K562 (cell line): ENCODE data around the gene EEPD1. TPM values are rescaled to one million over a fixed set of nuclear protein-coding genes. Genes with fewer than 3 reads are reported as not detected.

Source experiments
- ATAC-seq: fragments of 200-7000 bp; cut with Tn5 transposase; 3 replicates; pipeline ENCODE4 v1.9.1; 2020; ENCODE audit warnings: moderate library complexity
- BruUV-seq: library from RNA; stranded (reverse); fragments of 400-500 nt; replicated peaks from 2 replicates; lab custom pipeline; 2021; lab: Mats Ljungman, UMichigan
- CTCF ChIA-PET: fragments of 300-600 bp; formaldehyde crosslinking; extraction: SDS; loops from one replicate; lab custom pipeline; 2021; ENCODE audit warnings: low intra/inter-chr PET ratio; lab: Yijun Ruan, JAX
- POLR2A ChIA-PET: fragments of 300-600, 350-650 bp; sonication (Branson Sonifier 250); formaldehyde crosslinking; extraction: SDS; loops from one replicate; lab custom pipeline; 2021; ENCODE audit warnings: antibody characterized with exemption, inconsistent platforms; lab: Yijun Ruan, JAX
- DNase-seq, 4 experiments: peaks; one replicate each; pipeline versions ENCODE4 v3.0.0 to v3.0.0-alpha.2; 2011 to 2018; ENCODE audit warnings: low spot score in 3 of 4, mixed read lengths in 3 of 4; ENCODE audit errors: extremely low read depth in 1 of 4
- FAIRE-seq: peaks from 2 replicates; lab custom pipeline; 2011; peaks lifted over from hg19 to GRCh38; lab: Jason Lieb, UNC
- H2AFZ ChIP-seq: 2 replicates; pipeline ENCODE4 v1.6.0; 2011; ENCODE audit warnings: low read depth, low read length, control low read depth, inconsistent platforms
- H3K27ac ChIP-seq: fragments of 200-600 bp; 3 replicates; pipeline ENCODE4 v1.8.0; 2011; ENCODE audit warnings: low read depth, mild to moderate bottlenecking, control low read depth, inconsistent platforms, low read length, moderate library complexity, mixed read lengths; ENCODE audit errors: extremely low read depth
- H3K27me3 ChIP-seq, 2 experiments: fragments of 300-600 bp in 1 of 2; 2 replicates in 1 of 2; 3 replicates in 1 of 2; pipeline versions ENCODE4 v1.6.0 to v1.8.0; 2011; ENCODE audit warnings: inconsistent platforms in 2 of 2, low read length in 2 of 2, mild to moderate bottlenecking in 1 of 2, mixed read lengths in 1 of 2, moderate library complexity in 1 of 2; ENCODE audit not compliant: control insufficient read depth in 2 of 2, insufficient read depth in 2 of 2
- H3K36me3 ChIP-seq: fragments of 300-600 bp; 3 replicates; pipeline ENCODE4 v1.8.0; 2011; ENCODE audit warnings: mild to moderate bottlenecking, low read length, inconsistent platforms; ENCODE audit not compliant: control insufficient read depth, insufficient read depth
- H3K4me1 ChIP-seq, 2 experiments: fragments of 200-600 bp in 1 of 2; replicated peaks in 1 of 2; 2 replicates in 1 of 2; 3 replicates in 1 of 2; pipeline versions ENCODE4 v1.5.1 to v1.8.0; 2011; ENCODE audit warnings: inconsistent platforms in 2 of 2, low read length in 2 of 2, mild to moderate bottlenecking in 1 of 2, mixed read lengths in 1 of 2, moderate library complexity in 1 of 2; ENCODE audit not compliant: control insufficient read depth in 2 of 2, insufficient read depth in 2 of 2
- H3K4me2 ChIP-seq: 2 replicates; pipeline ENCODE4 v1.6.1; 2011; ENCODE audit warnings: low read length, control low read depth, inconsistent platforms, mixed read lengths; ENCODE audit not compliant: insufficient read depth
- H3K4me3 ChIP-seq: fragments of 200-600 bp; sonication (generic), shearing (Covaris generic); 2 replicates; pipeline ENCODE4 v1.5.1; 2016; ENCODE audit warnings: control low read depth, inconsistent platforms
- H3K79me2 ChIP-seq: fragments of 200-600 bp; 3 replicates; pipeline ENCODE4 v1.8.0; 2011; ENCODE audit warnings: low read length, inconsistent platforms; ENCODE audit not compliant: control insufficient read depth, insufficient read depth
- H3K9ac ChIP-seq, 2 experiments: 2 replicates each; pipeline versions ENCODE4 v1.6.0 to v1.6.1; 2011; ENCODE audit warnings: low read depth in 2 of 2, low read length in 2 of 2, control low read depth in 1 of 2, inconsistent platforms in 1 of 2, mild to moderate bottlenecking in 1 of 2, mixed read lengths in 1 of 2; ENCODE audit not compliant: insufficient read depth in 1 of 2
- H3K9me1 ChIP-seq: one replicate; pipeline ENCODE4 v1.6.0; 2011; ENCODE audit warnings: inconsistent platforms, mild to moderate bottlenecking, low read length, moderate library complexity; ENCODE audit not compliant: control insufficient read depth, insufficient read depth
- H3K9me3 ChIP-seq: replicated peaks from 2 replicates; pipeline ENCODE4 v1.5.1; 2011; ENCODE audit warnings: low read depth, low read length, inconsistent platforms; ENCODE audit not compliant: control insufficient read depth, insufficient read depth
- H4K20me1 ChIP-seq: replicated peaks from 2 replicates; pipeline ENCODE4 v1.6.1; 2011; ENCODE audit warnings: low read length, inconsistent platforms, mixed read lengths; ENCODE audit not compliant: control insufficient read depth, insufficient read depth
- ARNT ChIP-seq, 2 experiments: fragments of 450-650 bp; IDR thresholded peaks; 2 replicates each; pipeline ENCODE4 v1.6.1; 2016; ENCODE audit warnings: mild to moderate bottlenecking in 1 of 2
- BRD9 ChIP-seq: fragments of 450-650 bp; IDR thresholded peaks from 2 replicates; pipeline ENCODE4 v1.6.1; 2018; ENCODE audit warnings: low read depth; ENCODE audit not compliant: partially characterized antibody
- C11orf30 ChIP-seq: fragments of 450-650 bp; IDR thresholded peaks from 2 replicates; pipeline ENCODE4 v1.6.1; 2016; ENCODE audit warnings: low read depth, mild to moderate bottlenecking
- CSDE1 ChIP-seq, 2 experiments: fragments of 450-650 bp; IDR thresholded peaks; 2 replicates each; pipeline ENCODE4 v1.6.1; 2016; ENCODE audit warnings: mild to moderate bottlenecking in 1 of 2
- MAFG ChIP-seq: fragments of 450-650 bp; conservative IDR thresholded peaks from 2 replicates; pipeline ENCODE4 v1.6.1; 2016; ENCODE audit warnings: missing genetic modification characterization, missing compliant biosample characterization
- SMAD3 ChIP-seq: fragments of 450-650 bp; formaldehyde crosslinking; conservative IDR thresholded peaks from 2 replicates; pipeline ENCODE4 v1.4.0; 2020; ENCODE audit warnings: mild to moderate bottlenecking
- ZFP36 ChIP-seq: fragments of 150-350 bp; IDR thresholded peaks from 2 replicates; pipeline ENCODE4 v1.6.1; 2018; ENCODE audit warnings: low read length, low read depth; ENCODE audit not compliant: partially characterized antibody
- ZNF316 ChIP-seq: fragments of 450-650 bp; IDR thresholded peaks from 2 replicates; pipeline ENCODE4 v1.6.1; 2016
- ZNF408 ChIP-seq: fragments of 250-450 bp; sonication (Bioruptor Pico); IDR thresholded peaks from 2 replicates; pipeline ENCODE4 v1.4.0; 2020; ENCODE audit warnings: low read depth, mild to moderate bottlenecking, moderate library complexity
- WGBS: fragments of 100-300 bp; shearing (Covaris generic); methylation state at CpG from one replicate; pipeline ENCODE4 v1.1.6; 2016; ENCODE audit warnings: low coverage, mixed read lengths; ENCODE audit not compliant: insufficient coverage; ENCODE audit errors: missing lambda C conversion rate; 5-methylcytosine and 5-hydroxymethylcytosine counted together
- in situ Hi-C: fragments of 300-500 bp; cut with MboI; formaldehyde crosslinking; loops from 4 replicates; pipeline ENCODE4 v1.15.0; 2018; ENCODE audit warnings: inconsistent platforms, mixed read lengths
- intact Hi-C: fragments of 100-400 bp; cut with micrococcal nuclease; formaldehyde crosslinking; loops from 2 replicates; pipeline ENCODE4 v1.14.2; 2022
- polyA plus RNA-seq, 8 experiments: library from polyadenylated mRNA; depleted of rRNA in 4 of 8; stranded (reverse) in 5 of 8; unstranded in 3 of 8; fragments of >200 nt; fragmentation: Nextera tagmentation in 2 of 8; fragmentation: Illumina TruSeq in 1 of 8; extraction: Ambion mirVana in 2 of 8; extraction: Trizol in 1 of 8; gene quantifications; 2 replicates each; pipeline versions ENCODE4 v1.2.1 to v1.2.3, GENCODE V29; 2011 to 2014; ENCODE audit warnings: inconsistent platforms in 1 of 8, missing spikeins in 1 of 8
- total RNA-seq, 7 experiments: library from RNA; depleted of rRNA in 6 of 7; stranded (reverse); fragments of >200 nt in 6 of 7; fragmentation: Illumina TruSeq in 2 of 7; extraction: Trizol in 2 of 7; gene quantifications; 2 replicates each; pipeline versions ENCODE4 v1.2.1 to v1.2.3, GENCODE V29; 2011 to 2021; ENCODE audit warnings: low replicate concordance in 1 of 7

EEPD1 gene
- total and polyA plus RNA-seq, 9 of the 15 experiments (the other 6 are each of a cell fraction or from before 2014, with no cell fraction given), result 0.01 to 1.5 (median 0.74) TPM; not detected in 1

DNA sequence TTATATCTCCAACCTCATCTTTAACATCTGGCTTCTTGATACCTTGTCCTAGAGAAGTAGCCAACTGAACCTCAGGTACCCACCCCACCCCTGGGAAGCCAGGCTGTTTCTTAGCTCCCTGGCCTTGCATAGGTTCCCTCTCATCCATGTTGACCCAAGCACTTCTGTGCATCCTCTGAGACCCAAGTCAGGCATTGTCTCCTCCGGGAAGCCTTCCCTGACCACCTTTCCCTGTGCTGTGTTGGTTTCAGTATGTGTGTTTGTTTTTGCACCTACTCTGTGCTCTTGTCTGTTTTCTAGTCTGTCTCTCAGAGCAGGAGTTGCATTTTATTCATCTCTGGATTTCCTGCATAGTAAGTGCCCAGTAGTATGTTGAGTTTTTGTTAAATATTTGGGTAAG lies 143.2 kb downstream of the EEPD1 start:
- H3K9me3 ChIP-seq, result no peaks in the 10 kb centered on the region
- H3K79me2 ChIP-seq, result no peaks in the 10 kb centered on the region
- H2AFZ ChIP-seq, result no peak overlapping the region
- DNase-seq (no peak), FAIRE-seq (no peak), ATAC-seq (no peak)
- peaks cover 0 to 5% of the 10 kb centered on the region in 2 experiments; a peak in 2 of 5 replicates for H3K4me1 ChIP-seq
- H3K36me3 ChIP-seq, result no peaks in the 10 kb centered on the region
- POLR2A ChIA-PET, result interaction anchor here (0.8 kb wide), 1 partner anchor 598 kb away, joined by 3 read pairs; no protein-coding TSS in a partner anchor
- 5% methylated on average over 1 of the region's 1 CpG for WGBS
- peaks cover 14 to 19% of the 10 kb centered on the region in 2 experiments; a peak in 4 of 5 replicates for H3K27me3 ChIP-seq
- no peak overlapping the region for H3K9ac ChIP-seq
- BruUV-seq, result no TSS peak
- TF ChIP-seq BRD9 (no peak), ZFP36 (peak; percentile 79)
- CTCF ChIA-PET, result no interaction called here
- peaks cover 3% of the 10 kb centered on the region for H4K20me1 ChIP-seq
- in situ Hi-C loops (loop anchor here (10.0 kb wide), 1 partner anchor 379 kb away; no protein-coding TSS in a partner anchor), intact Hi-C loops (no loop called here)
- H3K4me2 ChIP-seq, result no peak overlapping the region
- H3K27ac ChIP-seq, result no peak overlapping the region
- H3K9me1 ChIP-seq, result no peaks in the 10 kb centered on the region
- no peak overlapping the region for H3K4me3 ChIP-seq

DNA sequence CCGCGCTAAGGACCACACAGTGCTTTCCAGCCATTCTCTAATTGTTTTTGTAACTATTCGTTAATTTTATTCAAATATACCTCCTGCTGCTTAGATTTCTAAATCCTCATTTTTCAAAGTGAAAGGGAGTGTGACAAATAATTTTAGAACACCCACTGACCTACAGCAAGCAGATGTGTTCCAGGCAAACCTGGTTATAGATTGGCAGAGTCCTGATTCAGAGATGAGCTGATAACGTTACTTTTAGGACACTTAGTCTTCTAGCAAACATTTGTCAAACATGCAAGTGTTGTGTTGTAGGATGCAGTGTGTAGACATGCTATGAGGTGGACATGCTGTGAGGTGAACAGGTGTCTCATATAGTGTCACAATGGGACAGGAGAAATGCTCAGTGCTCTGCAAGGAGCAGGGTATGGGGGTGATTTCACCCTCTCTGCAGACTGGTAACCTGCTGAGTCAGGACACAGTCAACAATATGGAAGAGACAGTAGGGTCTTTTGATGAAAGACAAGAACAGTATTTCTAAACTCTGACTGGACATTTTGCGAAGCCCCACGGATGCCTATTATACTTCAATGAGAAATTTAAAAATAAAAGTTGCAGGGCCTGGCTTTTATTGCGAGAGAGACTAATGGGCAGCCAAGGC lies 144.4 kb downstream of the EEPD1 start:
- H4K20me1 ChIP-seq, result no peaks in the 10 kb centered on the region; the same call in 1 of the 2 replicates
- no peaks in the 10 kb centered on the region for H3K9me1 ChIP-seq
- no peaks in the 10 kb centered on the region for H3K79me2 ChIP-seq
- TF ChIP-seq SMAD3, result no peak
- TF ChIP-seq ZNF408 (CRISPR knock-in tag), result no peak
- no peak for TF ChIP-seq CSDE1 (IDR thresholded peaks at IDR 0.05)
- TF ChIP-seq ARNT (IDR thresholded peaks at IDR 0.05), result no peak
- peak; percentile 65 for TF ChIP-seq ZNF316
- TF ChIP-seq C11orf30, result peak; percentile 64
- TF ChIP-seq MAFG (tag), result peak; percentile 63
- TF ChIP-seq, all 486 proteins: peak for 3
- WGBS, result 10% methylated on average over 7 of the region's 7 CpGs
- Histone ChIP-seq H3K4me2 (no peak overlapping the region), H3K4me3 (no peak overlapping the region), H3K27me3 (peaks cover 13 to 14% of the 10 kb centered on the region in 2 experiments; a peak in 4 of 5 replicates), H3K9me3 (no peaks in the 10 kb centered on the region), H3K4me1 (peaks cover 4 to 13% of the 10 kb centered on the region in 2 experiments; a peak in 4 of 5 replicates), H3K27ac (no peak overlapping the region), H2AFZ (no peak overlapping the region), H3K9ac (no peak overlapping the region), H3K36me3 (no peaks in the 10 kb centered on the region)
- POLR2A ChIA-PET, result interaction anchor here (1.4 kb wide), 1 partner anchor 19 kb away, joined by 3 read pairs; no protein-coding TSS in a partner anchor
- in situ Hi-C loops, result loop anchor here (10.0 kb wide), 1 partner anchor 377 kb away; no protein-coding TSS in a partner anchor
- ATAC-seq (no peak), FAIRE-seq (no peak), DNase-seq (no peak)
- intact Hi-C loops, result no loop called here
- BruUV-seq, result no TSS peak
- CTCF ChIA-PET, result no interaction called here
